Activated gamma-delta T cell treated with anti-CD3 and anti-CD28 coated beads, Interleukin-2, amount 50 U/mL, for 16 hours (primary cell): ENCODE measurements around the gene CCR7.
"Not testable (repeated sequence)": the region's sequence is repeated elsewhere in the genome, so short reads cannot be mapped to it uniquely, and the experiment has no call there.

ENCODE experiments used
- DNase-seq: peaks from one replicate; pipeline ENCODE4 v3.0.0-alpha.2; 2020; ENCODE audit warnings: low read depth

The CCR7 gene

GRCh38 chr17:40597556-40598300, 32.5 kb upstream of the CCR7 start:
- no peak for DNase-seq

GRCh38 chr17:40597156-40597555, 31.9 kb upstream of the CCR7 start:
- no peak for DNase-seq

GRCh38 chr17:40596261-40596919, 31.1 kb upstream of the CCR7 start:
- DNase-seq: no peak

DNA sequence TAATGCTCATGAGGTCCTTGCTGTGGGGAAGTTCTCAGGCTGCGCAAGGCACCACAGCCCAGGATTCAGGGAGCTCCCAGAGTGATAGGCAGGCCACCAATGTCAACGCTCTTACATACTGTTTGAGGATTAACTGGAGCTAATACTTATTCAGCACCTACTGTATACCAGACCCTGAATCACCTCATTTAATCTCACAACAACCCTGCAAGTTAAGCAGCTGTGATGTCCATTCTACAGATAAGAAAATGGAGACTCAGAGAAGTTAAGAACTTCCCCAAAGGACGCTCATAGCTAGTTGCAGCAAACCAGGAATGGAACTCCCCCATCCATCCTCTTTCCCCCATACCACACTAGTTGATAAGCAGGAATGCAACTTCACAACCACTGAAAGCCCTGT, 25.5 kb upstream of the CCR7 start:
- no peak for DNase-seq

GRCh38 chr17:40588552-40588951, 23.3 kb upstream of the CCR7 start:
- no peak for DNase-seq

- DNase-seq: not testable (repeated sequence)
These were observed 21.0 kb upstream of the CCR7 start for GRCh38 chr17:40586264-40586663.

DNA sequence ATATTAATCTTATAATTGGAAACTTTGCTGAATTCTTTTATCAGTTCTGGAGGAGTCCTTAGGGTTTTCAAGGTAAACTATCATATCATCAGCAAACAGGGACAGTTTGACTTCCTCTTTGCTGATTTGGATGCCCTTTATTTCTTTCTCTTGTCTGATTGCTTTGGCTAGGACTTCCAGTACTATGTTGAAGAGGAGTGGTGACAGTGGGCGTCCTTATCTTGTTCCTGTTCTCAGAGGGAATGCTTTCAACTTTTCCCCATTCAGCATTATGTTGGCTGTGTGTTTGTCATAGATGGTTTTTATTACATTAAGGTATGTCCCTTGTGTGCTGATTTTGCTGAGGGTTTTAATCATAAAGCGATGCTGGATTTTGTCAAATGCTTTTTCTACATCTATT, 19.7 kb upstream of the CCR7 start:
- DNase-seq: not testable (repeated sequence)

- DNase-seq: no peak
These were observed 17.1 kb upstream of the CCR7 start for GRCh38 chr17:40582328-40582901.

DNA sequence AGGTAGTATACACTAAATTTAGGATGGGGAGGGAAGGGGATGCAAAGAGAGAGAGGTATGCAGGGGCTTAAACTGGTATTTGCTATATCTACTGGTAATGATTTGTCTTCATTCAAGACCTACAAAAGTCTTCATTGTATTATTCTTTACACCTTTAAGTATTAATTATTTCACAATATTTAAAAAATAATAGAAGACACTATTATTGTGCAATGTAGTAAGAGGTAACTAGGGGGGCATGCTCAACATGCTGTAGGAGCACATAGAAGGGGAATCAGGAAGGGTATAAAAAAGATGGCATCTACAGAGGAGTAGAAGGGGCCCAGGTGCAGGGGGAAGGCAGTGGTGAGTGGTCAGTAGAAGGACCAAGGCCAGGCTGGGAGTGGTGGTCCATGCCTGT, 14.9 kb upstream of the CCR7 start:
- no peak for DNase-seq

DNA sequence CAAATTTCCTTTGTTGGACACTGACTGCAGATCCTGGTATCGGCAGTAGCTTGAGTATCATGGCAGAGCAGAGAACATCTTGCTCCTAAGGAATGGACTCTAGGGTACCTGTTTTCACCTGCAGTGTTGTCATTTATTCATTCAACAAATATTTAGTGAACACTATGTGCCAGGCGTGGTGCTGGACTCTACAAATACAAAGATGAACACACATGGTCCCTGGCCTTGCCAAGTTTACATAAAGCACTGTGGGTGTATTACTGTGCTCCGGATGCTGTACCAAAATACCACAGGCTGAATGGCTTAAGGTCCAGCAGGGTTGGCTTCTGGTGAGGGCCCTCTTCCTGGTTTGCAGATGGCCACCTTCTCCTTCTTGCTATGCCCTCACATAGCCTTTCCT, 14.2 kb upstream of the CCR7 start:
- no peak for DNase-seq

- no peak for DNase-seq
These were observed 12.4 kb upstream of the CCR7 start for GRCh38 chr17:40577611-40578065.

- no peak for DNase-seq
These were observed 11.0 kb upstream of the CCR7 start for GRCh38 chr17:40576113-40576740.

- DNase-seq: no peak
These were observed 9.0 kb upstream of the CCR7 start for GRCh38 chr17:40574292-40574691.

GRCh38 chr17:40572245-40572993, 7.1 kb upstream of the CCR7 start:
- DNase-seq: not testable (repeated sequence)

DNA sequence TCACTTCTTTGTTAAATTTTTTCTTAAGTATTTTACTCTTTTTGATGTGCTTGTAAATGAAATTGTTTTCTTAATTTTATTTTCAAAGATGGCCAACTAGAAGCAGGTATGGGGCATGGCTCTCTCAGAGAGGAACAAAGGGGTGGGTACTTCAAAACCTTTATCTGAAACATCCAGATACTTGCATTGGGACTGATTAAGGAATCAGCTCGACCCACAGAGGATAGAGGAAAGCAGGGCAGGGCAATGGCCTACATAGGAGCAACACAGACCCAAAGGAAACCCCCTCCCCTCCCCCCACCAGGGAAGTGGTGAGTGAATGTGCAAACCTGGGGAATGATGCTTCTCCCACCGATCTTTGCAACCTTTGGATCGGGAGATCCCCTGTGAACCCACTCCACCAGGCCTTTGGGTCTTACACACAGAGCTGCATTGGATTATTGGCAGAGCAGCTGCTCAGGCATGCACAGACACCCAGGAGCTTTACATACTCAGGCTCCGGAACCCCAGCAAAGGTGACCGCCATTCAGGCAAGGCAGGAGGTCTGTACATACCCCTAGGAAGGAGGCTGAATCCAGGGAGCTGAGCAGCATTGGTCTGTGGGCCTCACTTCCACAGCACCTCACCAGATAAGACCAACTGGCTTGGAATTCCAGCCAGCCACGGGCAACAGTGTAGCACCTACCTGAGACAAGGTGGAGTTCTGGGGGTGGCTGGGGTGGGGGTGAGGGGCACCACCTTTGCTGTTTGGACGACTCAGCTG, 3.0 kb upstream of the CCR7 start:
- DNase-seq: no peak

DNA sequence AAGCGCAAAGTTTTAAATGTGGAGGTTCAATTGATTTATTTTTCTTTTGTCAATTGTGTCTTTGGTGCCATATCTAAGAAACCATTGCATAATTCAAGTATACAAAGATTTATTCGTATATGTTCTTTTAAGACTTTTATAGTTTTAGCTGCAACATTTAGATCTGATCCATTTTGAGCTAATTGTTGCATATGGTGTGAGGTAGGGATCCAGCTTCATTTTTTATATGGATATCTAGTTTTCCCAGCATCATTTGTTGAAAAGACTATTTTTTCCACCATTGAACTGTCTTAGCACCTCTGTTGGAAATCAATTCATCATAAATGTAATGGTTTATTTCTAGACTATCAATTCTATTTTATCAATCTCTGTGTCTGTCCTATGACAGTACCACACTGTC, 2.1 kb upstream of the CCR7 start:
- DNase-seq: no peak

DNA sequence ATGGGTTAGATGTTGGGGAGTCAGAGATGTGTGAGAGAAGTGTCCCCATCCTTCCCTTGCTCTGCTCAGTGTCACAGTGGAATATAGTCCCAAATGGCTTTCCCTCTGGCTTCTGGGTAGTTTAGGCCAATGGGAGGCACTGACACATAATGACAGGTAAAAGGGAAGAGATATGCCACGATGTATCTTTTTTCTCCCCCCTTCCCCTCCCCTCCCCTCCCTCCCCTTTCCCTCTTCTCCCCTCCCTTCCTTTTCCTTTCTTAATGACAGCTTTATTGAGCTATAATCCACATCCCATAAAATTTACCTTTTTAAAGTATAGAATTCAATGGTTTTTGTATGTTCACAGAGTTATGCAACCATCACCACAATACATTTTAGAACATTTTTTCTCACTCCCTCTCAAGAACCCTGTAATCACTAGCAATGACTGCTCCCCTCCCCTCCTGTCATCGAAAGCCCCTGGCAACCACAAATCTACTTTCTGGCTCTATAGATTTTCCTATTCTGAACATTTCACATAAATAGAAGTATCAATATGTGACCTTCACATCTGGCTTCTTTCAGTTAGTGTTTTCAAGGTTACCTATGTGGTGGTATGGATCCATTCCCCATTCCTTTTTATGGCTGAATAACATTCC, 617 bp upstream of the CCR7 start:
- no peak for DNase-seq

- no peak for DNase-seq
These were observed 933 bp downstream of the CCR7 start for GRCh38 chr17:40564195-40564882.

- DNase-seq: no peak
These were observed 1.8 kb downstream of the CCR7 start for GRCh38 chr17:40563220-40564052.
